RWPE2 (cell line): ENCODE measurements around the gene BFSP2.
"Not testable (repeated sequence)": the region's sequence is repeated elsewhere in the genome, so short reads cannot be mapped to it uniquely, and the experiment has no call there.

Source experiments
- ATAC-seq: fragments of 200-7000 bp; cut with Tn5 transposase; 3 replicates; pipeline ENCODE4 v1.9.1; 2021; ENCODE audit warnings: low read depth
- DNase-seq: peaks from one replicate; pipeline ENCODE4 v3.0.0-alpha.2; 2020; ENCODE audit warnings: low spot score
- H3K27ac ChIP-seq: fragments of 450-650 bp; 2 replicates; pipeline ENCODE4 v1.5.1; 2017; ENCODE audit warnings: mild to moderate bottlenecking; ENCODE audit not compliant: poor library complexity, severe bottlenecking
- H3K27me3 ChIP-seq: fragments of 250-450 bp; sonication (Bioruptor Pico); 2 replicates; pipeline ENCODE4 v1.5.1; 2021; ENCODE audit warnings: mild to moderate bottlenecking, moderate library complexity; ENCODE audit not compliant: insufficient read depth, poor library complexity, severe bottlenecking
- H3K36me3 ChIP-seq: fragments of 250-450 bp; sonication (Bioruptor Pico); 2 replicates; pipeline ENCODE4 v1.5.1; 2020; ENCODE audit warnings: low read depth, mild to moderate bottlenecking, moderate library complexity
- H3K4me1 ChIP-seq: fragments of 250-450 bp; sonication (Bioruptor Pico); 2 replicates; pipeline ENCODE4 v1.5.1; 2021; ENCODE audit warnings: mild to moderate bottlenecking, moderate library complexity; ENCODE audit not compliant: insufficient read depth, poor library complexity, severe bottlenecking
- H3K4me3 ChIP-seq: fragments of 250-450 bp; sonication (Bioruptor Pico); 2 replicates; pipeline ENCODE4 v1.5.1; 2021; ENCODE audit warnings: mild to moderate bottlenecking, moderate library complexity; ENCODE audit not compliant: severe bottlenecking
- H3K9me3 ChIP-seq: fragments of 250-450 bp; sonication (Bioruptor Pico); 2 replicates; pipeline ENCODE4 v1.5.1; 2021; ENCODE audit warnings: mild to moderate bottlenecking, moderate library complexity; ENCODE audit not compliant: severe bottlenecking
- CTCF ChIP-seq: fragments of 450-650 bp; IDR thresholded peaks from one replicate; pipeline ENCODE4 v1.5.1; 2017; ENCODE audit warnings: mild to moderate bottlenecking, moderate library complexity; ENCODE audit not compliant: poor library complexity, severe bottlenecking

BFSP2 gene

GRCh38 chr3:133490468-133491351 is 90.9 kb downstream of the BFSP2 start:
- DNase-seq (no peak), ATAC-seq (no peak)
- TF ChIP-seq CTCF: no peak
- no peak overlapping the region for H3K4me3 ChIP-seq
- no peak overlapping the region for H3K27ac ChIP-seq
- H3K27me3 ChIP-seq: no peaks in the 10 kb centered on the region
- no peaks in the 10 kb centered on the region for H3K36me3 ChIP-seq
- H3K9me3 ChIP-seq: no peaks in the 10 kb centered on the region
- H3K4me1 ChIP-seq: no peaks in the 10 kb centered on the region

- Histone ChIP-seq H3K4me3 (no peak overlapping the region), H3K27me3 (no peaks in the 10 kb centered on the region), H3K9me3 (no peaks in the 10 kb centered on the region), H3K36me3 (no peaks in the 10 kb centered on the region), H3K4me1 (no peaks in the 10 kb centered on the region), H3K27ac (no peak overlapping the region)
- ATAC-seq (no peak), DNase-seq (no peak)
- TF ChIP-seq CTCF: no peak
These were observed 91.7 kb downstream of the BFSP2 start for GRCh38 chr3:133491481-133492059.

DNA sequence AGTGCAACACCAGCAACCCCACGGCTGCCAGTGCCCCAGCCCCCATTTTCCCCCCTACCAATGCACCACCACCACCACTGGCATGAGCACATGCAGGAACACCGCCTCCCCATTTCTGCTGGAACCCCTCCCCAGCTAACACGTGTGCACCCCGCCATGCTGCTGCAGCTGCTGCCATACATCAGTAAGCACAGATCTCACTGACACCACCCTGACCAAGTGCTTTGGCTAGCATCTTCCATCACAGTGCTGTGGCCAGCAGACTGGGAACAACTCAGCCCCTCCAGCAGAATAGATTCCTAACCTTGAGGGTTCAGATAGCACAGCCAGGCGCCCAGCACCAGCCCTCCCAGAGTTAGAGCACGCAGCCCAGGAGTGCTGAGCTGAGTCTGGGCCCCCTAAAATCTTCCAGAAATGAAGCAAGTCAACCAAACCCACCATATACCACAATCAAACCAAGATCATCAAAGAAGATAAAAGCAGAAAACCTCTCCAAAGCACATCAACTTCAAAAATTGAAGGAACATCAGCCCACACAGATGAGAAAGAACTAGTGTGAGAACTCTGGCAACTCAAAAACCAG is 92.4 kb downstream of the BFSP2 start:
- no peaks in the 10 kb centered on the region for H3K4me1 ChIP-seq
- DNase-seq (no peak), ATAC-seq (no peak)
- no peaks in the 10 kb centered on the region for H3K9me3 ChIP-seq
- no peak overlapping the region for H3K27ac ChIP-seq
- TF ChIP-seq CTCF: no peak
- H3K4me3 ChIP-seq: no peak overlapping the region
- H3K36me3 ChIP-seq: no peaks in the 10 kb centered on the region
- no peaks in the 10 kb centered on the region for H3K27me3 ChIP-seq

GRCh38 chr3:133494469-133494868 is 94.6 kb downstream of the BFSP2 start:
- TF ChIP-seq CTCF: peak; percentile 41
- Histone ChIP-seq H3K36me3 (no peaks in the 10 kb centered on the region), H3K27ac (no peak overlapping the region), H3K4me1 (no peaks in the 10 kb centered on the region), H3K27me3 (no peaks in the 10 kb centered on the region), H3K4me3 (no peak overlapping the region), H3K9me3 (no peaks in the 10 kb centered on the region)
- ATAC-seq: peak; percentile 33; the same call in 1 of the 3 replicates
- no peak for DNase-seq

- DNase-seq, H3K4me1 ChIP-seq, H3K27me3 ChIP-seq, ATAC-seq, H3K27ac ChIP-seq, H3K36me3 ChIP-seq, H3K4me3 ChIP-seq, H3K9me3 ChIP-seq: not testable (repeated sequence)
These were observed 102.7 kb downstream of the BFSP2 start for GRCh38 chr3:133502542-133502941.
